Measurements from ENCODE around the gene ASGR2. TPM values are rescaled to one million over a fixed set of nuclear protein-coding genes. Genes with fewer than 3 reads are reported as not detected.

The ASGR2 gene
- total RNA-seq, 4 donors from 2014 or later: not detected

DNA sequence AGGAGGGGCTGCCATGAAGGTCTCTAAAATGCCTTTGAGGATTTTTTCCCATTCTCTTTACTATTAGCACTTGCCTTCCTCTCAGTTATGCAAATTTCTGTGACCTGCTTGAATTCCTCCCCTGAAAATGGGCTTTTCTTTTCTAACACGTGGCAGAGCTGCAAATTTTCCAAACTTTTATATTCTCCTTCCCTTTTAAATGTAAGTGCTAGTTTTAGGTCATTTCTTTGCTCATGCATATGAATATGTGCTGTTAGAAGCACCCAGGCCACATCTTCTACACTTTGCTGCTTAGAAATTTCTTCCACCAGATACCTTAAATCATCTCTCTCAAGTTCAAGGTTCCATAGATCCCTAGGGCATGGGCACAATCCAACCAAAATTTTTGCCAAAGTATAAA lies 46.4 kb downstream of the ASGR2 start:
- Histone ChIP-seq H3K27me3 (no peaks in the 10 kb centered on the region), H3K9me3 (peaks cover 0 to 8% (median 2%) of the 10 kb centered on the region in 4 donors), H3K36me3 (no peaks in the 10 kb centered on the region), H3K27ac (no peak overlapping the region), H3K4me1 (no peaks in the 10 kb centered on the region), H3K4me3 (no peak overlapping the region)
- TF ChIP-seq, protein P1, sequence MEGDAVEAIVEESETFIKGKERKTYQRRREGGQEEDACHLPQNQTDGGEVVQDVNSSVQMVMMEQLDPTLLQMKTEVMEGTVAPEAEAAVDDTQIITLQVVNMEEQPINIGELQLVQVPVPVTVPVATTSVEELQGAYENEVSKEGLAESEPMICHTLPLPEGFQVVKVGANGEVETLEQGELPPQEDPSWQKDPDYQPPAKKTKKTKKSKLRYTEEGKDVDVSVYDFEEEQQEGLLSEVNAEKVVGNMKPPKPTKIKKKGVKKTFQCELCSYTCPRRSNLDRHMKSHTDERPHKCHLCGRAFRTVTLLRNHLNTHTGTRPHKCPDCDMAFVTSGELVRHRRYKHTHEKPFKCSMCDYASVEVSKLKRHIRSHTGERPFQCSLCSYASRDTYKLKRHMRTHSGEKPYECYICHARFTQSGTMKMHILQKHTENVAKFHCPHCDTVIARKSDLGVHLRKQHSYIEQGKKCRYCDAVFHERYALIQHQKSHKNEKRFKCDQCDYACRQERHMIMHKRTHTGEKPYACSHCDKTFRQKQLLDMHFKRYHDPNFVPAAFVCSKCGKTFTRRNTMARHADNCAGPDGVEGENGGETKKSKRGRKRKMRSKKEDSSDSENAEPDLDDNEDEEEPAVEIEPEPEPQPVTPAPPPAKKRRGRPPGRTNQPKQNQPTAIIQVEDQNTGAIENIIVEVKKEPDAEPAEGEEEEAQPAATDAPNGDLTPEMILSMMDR (IDR thresholded peaks at IDR 0.05): no peak
- TF ChIP-seq POLR2A (IDR thresholded peaks at IDR 0.05): no peak
- DNase-seq: no peak

DNA sequence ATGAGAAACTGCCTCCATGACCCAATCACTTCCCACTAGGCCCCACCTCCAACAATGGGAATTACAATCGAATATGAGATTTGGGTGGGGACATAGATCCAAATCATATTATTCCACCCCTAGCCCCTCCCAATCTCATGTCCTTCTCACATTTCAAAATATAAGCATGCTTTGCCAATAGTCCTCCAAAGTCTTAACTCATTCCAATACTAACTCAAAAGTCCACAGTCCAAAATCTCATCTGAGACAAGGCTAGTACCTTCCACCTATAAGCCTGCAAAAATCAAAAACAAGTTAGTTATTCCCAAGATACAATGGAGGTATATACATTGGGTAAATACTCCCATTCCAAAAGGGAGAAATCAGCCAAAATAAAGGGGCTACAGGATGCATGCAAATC lies 47.4 kb downstream of the ASGR2 start:
- Histone ChIP-seq H3K27me3 (no peaks in the 10 kb centered on the region), H3K4me3 (no peak overlapping the region), H3K36me3 (no peaks in the 10 kb centered on the region), H3K9me3 (peaks cover 0 to 8% (median 2%) of the 10 kb centered on the region in 4 donors), H3K4me1 (no peaks in the 10 kb centered on the region), H3K27ac (no peak overlapping the region)
- DNase-seq: no peak
- no peak for TF ChIP-seq POLR2A (IDR thresholded peaks at IDR 0.05)
- TF ChIP-seq, protein P1 (IDR thresholded peaks at IDR 0.05): no peak

DNA sequence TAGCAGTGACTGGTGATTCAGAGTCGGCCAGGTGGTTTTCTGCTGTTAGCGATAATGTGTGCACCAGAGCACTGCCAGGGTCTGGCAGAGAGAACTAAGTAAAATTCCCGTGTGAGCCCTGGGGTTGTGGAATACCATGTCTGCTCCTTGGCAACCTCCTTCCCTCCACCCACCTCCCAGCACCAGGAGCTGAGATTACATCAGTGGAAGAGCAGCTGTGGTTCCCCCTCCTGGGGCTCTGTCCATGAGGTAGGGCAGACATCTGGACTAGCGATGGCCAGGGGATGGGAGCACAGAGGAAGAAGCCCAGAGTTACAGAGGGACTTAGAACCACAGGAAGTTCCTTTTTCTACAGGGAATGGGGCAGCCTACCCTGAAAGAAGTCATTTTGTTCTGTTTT lies 50.4 kb downstream of the ASGR2 start:
- no peak for DNase-seq
- TF ChIP-seq, protein P1 (IDR thresholded peaks at IDR 0.05): no peak
- TF ChIP-seq POLR2A (IDR thresholded peaks at IDR 0.05): no peak
- Histone ChIP-seq H3K4me1 (no peaks in the 10 kb centered on the region), H3K9me3 (peaks cover 0 to 8% (median 2%) of the 10 kb centered on the region in 4 donors), H3K36me3 (no peaks in the 10 kb centered on the region), H3K27ac (no peak overlapping the region), H3K4me3 (no peak overlapping the region), H3K27me3 (no peaks in the 10 kb centered on the region)

DNA sequence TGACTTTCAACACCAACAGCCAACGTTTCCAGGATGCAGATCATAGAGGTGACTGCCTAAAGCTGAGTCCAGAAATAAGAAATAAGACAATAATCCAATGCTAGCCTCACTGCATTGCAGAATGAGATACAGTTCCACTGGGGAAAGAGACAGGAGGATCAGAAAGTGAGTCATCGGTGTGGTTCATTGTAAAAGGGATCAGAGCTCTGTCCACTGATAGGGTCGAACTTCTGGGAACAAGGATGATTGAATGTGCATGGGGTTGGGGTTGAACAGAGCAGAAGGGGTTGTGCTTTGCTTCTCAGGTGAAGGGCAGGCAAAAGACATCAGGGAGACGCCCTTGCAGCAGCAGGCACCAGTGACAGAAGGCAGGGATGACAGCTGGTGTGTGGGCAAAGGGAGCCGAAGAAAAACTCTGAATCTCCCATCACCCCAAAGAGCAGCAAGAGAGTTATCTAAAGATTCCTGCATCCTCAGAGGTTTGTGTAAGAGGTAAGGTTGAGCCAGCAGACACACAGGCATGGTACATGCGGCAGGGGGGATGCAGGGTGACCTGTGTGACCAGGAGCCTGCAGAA lies 51.0 kb downstream of the ASGR2 start:
- Histone ChIP-seq H3K4me3 (no peak overlapping the region), H3K27ac (no peak overlapping the region), H3K9me3 (peaks cover 0 to 8% (median 2%) of the 10 kb centered on the region in 4 donors), H3K27me3 (no peaks in the 10 kb centered on the region), H3K4me1 (no peaks in the 10 kb centered on the region), H3K36me3 (no peaks in the 10 kb centered on the region)
- TF ChIP-seq, protein P1 (IDR thresholded peaks at IDR 0.05): no peak
- no peak for TF ChIP-seq POLR2A (IDR thresholded peaks at IDR 0.05)
- no peak for DNase-seq

DNA sequence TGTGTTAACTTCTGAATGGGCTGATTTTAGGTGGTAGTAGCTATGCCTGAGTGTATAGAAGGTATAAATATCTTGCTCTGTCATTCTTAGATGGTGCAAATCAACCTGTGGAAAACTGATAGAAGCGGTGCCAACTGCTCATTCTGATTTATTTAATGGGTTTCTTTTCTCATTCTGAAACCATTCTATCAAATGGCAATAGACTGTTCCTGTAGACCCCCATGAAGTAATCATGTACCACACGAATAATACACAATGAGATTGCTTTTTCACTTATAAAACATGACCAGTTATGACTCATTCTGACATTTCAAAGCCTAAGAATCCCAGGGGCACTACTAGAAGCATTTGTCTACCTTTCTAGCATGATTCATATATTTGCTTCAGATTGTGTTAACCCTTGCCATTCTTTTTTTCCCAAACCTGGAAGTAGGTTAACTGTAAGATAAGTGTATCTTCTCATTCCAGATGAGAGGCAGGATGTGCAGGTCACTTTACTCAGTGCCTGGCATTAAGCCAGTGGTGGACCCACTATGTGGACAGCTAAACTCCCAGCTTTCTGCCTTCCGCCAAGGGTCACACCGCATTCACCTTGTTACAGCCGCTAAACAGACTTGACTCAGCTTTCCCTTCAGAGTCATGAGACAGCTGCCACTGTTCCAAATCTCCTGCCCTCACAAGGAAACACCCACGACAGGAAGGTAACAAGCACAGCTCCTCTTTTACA lies 54.3 kb downstream of the ASGR2 start:
- Histone ChIP-seq H3K4me1 (no peaks in the 10 kb centered on the region), H3K27ac (no peak overlapping the region), H3K36me3 (no peaks in the 10 kb centered on the region), H3K27me3 (no peaks in the 10 kb centered on the region), H3K9me3 (no peaks in the 10 kb centered on the region), H3K4me3 (no peak overlapping the region)
- TF ChIP-seq, protein P1 (IDR thresholded peaks at IDR 0.05): no peak
- no peak for TF ChIP-seq POLR2A (IDR thresholded peaks at IDR 0.05)
- DNase-seq: no peak

All from Peyer's patch (tissue), 4 donors.